ENCODE measurements around the gene ERFE.
"Not testable (repeated sequence)": the region's sequence is repeated elsewhere in the genome, so short reads cannot be mapped to it uniquely, and the experiment has no call there.

Gene ERFE

GRCh38 chr2:238114851-238115660 is 43.7 kb upstream of the ERFE start:
- Histone ChIP-seq H3K4me2 (ENCODE audit: insufficient read depth, low read length) (no peak overlapping the region), H3K27ac (ENCODE audit: low read length) (no peak overlapping the region)
- DNase-seq: no peak

GRCh38 chr2:238115709-238116108 is 43.1 kb upstream of the ERFE start:
- H4K20me1 ChIP-seq (ENCODE audit: insufficient read depth, low read length); H3K4me3 ChIP-seq (ENCODE audit: low read depth in 1 of 2, low read length in 2 of 2); H3K36me3 ChIP-seq (ENCODE audit: insufficient read depth, low read length); H2AFZ ChIP-seq (ENCODE audit: low read depth, low read length); H3K9ac ChIP-seq (ENCODE audit: low read depth, low read length); H3K27ac ChIP-seq (ENCODE audit: low read length); DNase-seq; ATAC-seq (ENCODE audit: insufficient read depth, low read depth); H3K79me2 ChIP-seq (ENCODE audit: insufficient read depth, low read length); H3K4me2 ChIP-seq (ENCODE audit: insufficient read depth, low read length); H3K4me1 ChIP-seq (ENCODE audit: insufficient read depth, low read length); H3K9me3 ChIP-seq (ENCODE audit: insufficient read depth, low read length, severe bottlenecking): not testable (repeated sequence)
- peaks cover 19% of the 10 kb centered on the region for H3K27me3 ChIP-seq (ENCODE audit: insufficient read depth, low read length, poor library complexity)

More at GRCh38 chr2:238114851-238115660, 43.7 kb upstream of the ERFE start:
- peaks cover 19% of the 10 kb centered on the region for H3K27me3 ChIP-seq (ENCODE audit: insufficient read depth, low read length, poor library complexity)
- no peaks in the 10 kb centered on the region for H4K20me1 ChIP-seq (ENCODE audit: insufficient read depth, low read length)
- H3K4me1 ChIP-seq (ENCODE audit: insufficient read depth, low read length): no peaks in the 10 kb centered on the region
- no peaks in the 10 kb centered on the region for H3K36me3 ChIP-seq (ENCODE audit: insufficient read depth, low read length)
- no peak overlapping the region for H3K9ac ChIP-seq (ENCODE audit: low read depth, low read length)
- no peaks in the 10 kb centered on the region for H3K79me2 ChIP-seq (ENCODE audit: insufficient read depth, low read length)
- no peak overlapping the region for H2AFZ ChIP-seq (ENCODE audit: low read depth, low read length)
- TF ChIP-seq EZH2 (IDR thresholded peaks at IDR 0.05; ENCODE audit: borderline replicate concordance, low read depth, low read length, severe bottlenecking) (no peak), CTCF (IDR thresholded peaks at IDR 0.05; ENCODE audit: borderline replicate concordance, extremely low read depth, low read length, poor library complexity, severe bottlenecking) (no peak)
- no peak for ATAC-seq (ENCODE audit: insufficient read depth, low read depth)
- no peak overlapping the region for H3K4me3 ChIP-seq (ENCODE audit: low read depth in 1 of 2, low read length in 2 of 2)
- H3K9me3 ChIP-seq (ENCODE audit: insufficient read depth, low read length, severe bottlenecking): peaks cover 3% of the 10 kb centered on the region

- Histone ChIP-seq H3K27ac (ENCODE audit: low read length) (no peak overlapping the region), H4K20me1 (ENCODE audit: insufficient read depth, low read length) (no peaks in the 10 kb centered on the region), H3K36me3 (ENCODE audit: insufficient read depth, low read length) (no peaks in the 10 kb centered on the region), H3K4me2 (ENCODE audit: insufficient read depth, low read length) (no peak overlapping the region), H3K9ac (ENCODE audit: low read depth, low read length) (no peak overlapping the region), H3K27me3 (ENCODE audit: insufficient read depth, low read length, poor library complexity) (peaks cover 19% of the 10 kb centered on the region), H2AFZ (ENCODE audit: low read depth, low read length) (no peak overlapping the region), H3K4me1 (ENCODE audit: insufficient read depth, low read length) (no peaks in the 10 kb centered on the region), H3K9me3 (ENCODE audit: insufficient read depth, low read length, severe bottlenecking) (peaks cover 3% of the 10 kb centered on the region), H3K79me2 (ENCODE audit: insufficient read depth, low read length) (no peaks in the 10 kb centered on the region), H3K4me3 (ENCODE audit: low read depth in 1 of 2, low read length in 2 of 2) (no peak overlapping the region)
- ATAC-seq (ENCODE audit: insufficient read depth, low read depth) (no peak), DNase-seq (no peak)
- TF ChIP-seq CTCF (IDR thresholded peaks at IDR 0.05; ENCODE audit: borderline replicate concordance, extremely low read depth, low read length, poor library complexity, severe bottlenecking): no peak
- TF ChIP-seq EZH2 (IDR thresholded peaks at IDR 0.05; ENCODE audit: borderline replicate concordance, low read depth, low read length, severe bottlenecking): no peak
These were observed 42.2 kb upstream of the ERFE start for GRCh38 chr2:238116298-238117198.
